HUES48 (cell line): ENCODE measurements around the gene OSBPL3.
"Not testable (repeated sequence)": the region's sequence is repeated elsewhere in the genome, so short reads cannot be mapped to it uniquely, and the experiment has no call there.

Source experiments
- H3K27ac ChIP-seq: one replicate; pipeline ENCODE4 v1.7.0; 2013; ENCODE audit warnings: low read depth, low read length, inconsistent platforms
- H3K27me3 ChIP-seq: 2 replicates; pipeline ENCODE4 v1.6.1; 2013; ENCODE audit warnings: mild to moderate bottlenecking, low read length; ENCODE audit not compliant: control insufficient read depth, insufficient read depth
- H3K36me3 ChIP-seq: 2 replicates; pipeline ENCODE4 v1.6.1; 2013; ENCODE audit warnings: low read length; ENCODE audit not compliant: control insufficient read depth, insufficient read depth
- H3K4me1 ChIP-seq: 2 replicates; pipeline ENCODE4 v1.6.1; 2013; ENCODE audit warnings: mild to moderate bottlenecking, low read length; ENCODE audit not compliant: control insufficient read depth, insufficient read depth
- H3K4me3 ChIP-seq: 2 replicates; pipeline ENCODE4 v1.5.1; 2013; ENCODE audit warnings: mild to moderate bottlenecking, low read depth, low read length
- H3K9ac ChIP-seq: 2 replicates; pipeline ENCODE4 v1.6.1; 2013; ENCODE audit warnings: mild to moderate bottlenecking, low read depth, low read length, moderate library complexity
- H3K9me3 ChIP-seq: 2 replicates; pipeline ENCODE4 v1.6.1; 2013; ENCODE audit warnings: low read length; ENCODE audit not compliant: control insufficient read depth, insufficient read depth

The OSBPL3 gene

GRCh38 chr7:24979863-24980533 is at the start of gene OSBPL3:
TSS of gene OSBPL3 (minus strand) at chr7:24980178. CDS start at chr7:24892472, 87,706 bp downstream.
- Histone ChIP-seq H3K4me3 (peak within 1 kb of the TSS; percentile 80), H3K27ac (peak within 1 kb of the TSS; percentile 72), H3K27me3 (peaks cover 39% of the 10 kb centered on the region), H3K36me3 (no peaks in the 10 kb centered on the region), H3K9me3 (0 out of 2 replicates have a peak, but pooled peaks cover under 1% of the 10 kb centered on the region), H3K9ac (peak within 1 kb of the TSS; percentile 26), H3K4me1 (peaks cover 49% of the 10 kb centered on the region)

- Histone ChIP-seq H3K9me3 (no peaks in the 10 kb centered on the region), H3K4me1 (peaks cover 17% of the 10 kb centered on the region), H3K27me3 (0 out of 2 replicates have a peak, but pooled peaks cover 4% of the 10 kb centered on the region), H3K27ac (no peak overlapping the region), H3K4me3 (no peak overlapping the region), H3K36me3 (no peaks in the 10 kb centered on the region), H3K9ac (no peak overlapping the region)
These were observed 49.1 kb upstream of the OSBPL3 start for GRCh38 chr7:25029075-25029474.

GRCh38 chr7:25028370-25029021 is 48.5 kb upstream of the OSBPL3 start:
- H3K9me3 ChIP-seq, result no peaks in the 10 kb centered on the region
- no peak overlapping the region for H3K4me3 ChIP-seq
- H3K4me1 ChIP-seq, result peaks cover 17% of the 10 kb centered on the region
- no peaks in the 10 kb centered on the region for H3K36me3 ChIP-seq
- no peak overlapping the region for H3K9ac ChIP-seq
- no peak overlapping the region for H3K27ac ChIP-seq
- 0 out of 2 replicates have a peak, but pooled peaks cover 4% of the 10 kb centered on the region for H3K27me3 ChIP-seq

- no peak overlapping the region for H3K27ac ChIP-seq
These were observed 46.2 kb upstream of the OSBPL3 start for GRCh38 chr7:25026156-25026555.

GRCh38 chr7:25025218-25025671 is 45.3 kb upstream of the OSBPL3 start:
- Histone ChIP-seq H3K9me3 (no peaks in the 10 kb centered on the region), H3K4me3 (no peak overlapping the region), H3K27me3 (0 out of 2 replicates have a peak, but pooled peaks cover 4% of the 10 kb centered on the region), H3K9ac (no peak overlapping the region), H3K4me1 (peaks cover 17% of the 10 kb centered on the region), H3K36me3 (no peaks in the 10 kb centered on the region), H3K27ac (no peak overlapping the region)

More at GRCh38 chr7:25026156-25026555, 46.2 kb upstream of the OSBPL3 start:
- peaks cover 17% of the 10 kb centered on the region for H3K4me1 ChIP-seq
- no peak overlapping the region for H3K4me3 ChIP-seq
- H3K36me3 ChIP-seq, result no peaks in the 10 kb centered on the region
- H3K9ac ChIP-seq, result no peak overlapping the region
- H3K27me3 ChIP-seq, result 0 out of 2 replicates have a peak, but pooled peaks cover 4% of the 10 kb centered on the region
- no peaks in the 10 kb centered on the region for H3K9me3 ChIP-seq

- Histone ChIP-seq H3K4me3 (no peak overlapping the region), H3K27me3 (0 out of 2 replicates have a peak, but pooled peaks cover 4% of the 10 kb centered on the region), H3K36me3 (no peaks in the 10 kb centered on the region), H3K9me3 (no peaks in the 10 kb centered on the region), H3K9ac (no peak overlapping the region), H3K27ac (no peak overlapping the region), H3K4me1 (peaks cover 17% of the 10 kb centered on the region)
These were observed 44.1 kb upstream of the OSBPL3 start for GRCh38 chr7:25024066-25024465.

- not testable (repeated sequence) for H3K36me3 ChIP-seq, H3K9me3 ChIP-seq, H3K27ac ChIP-seq, H3K9ac ChIP-seq, H3K27me3 ChIP-seq, H3K4me3 ChIP-seq, H3K4me1 ChIP-seq
These were observed 37.7 kb upstream of the OSBPL3 start for GRCh38 chr7:25017671-25018070.

- H3K27ac ChIP-seq, result no peak overlapping the region
- H3K27me3 ChIP-seq, result no peaks in the 10 kb centered on the region
- no peak overlapping the region for H3K9ac ChIP-seq
- no peak overlapping the region for H3K4me3 ChIP-seq
- H3K9me3 ChIP-seq, result peaks cover 7% of the 10 kb centered on the region; the same call in 1 of the 2 replicates
- H3K4me1 ChIP-seq, result no peaks in the 10 kb centered on the region
- H3K36me3 ChIP-seq, result no peaks in the 10 kb centered on the region
These were observed 34.8 kb upstream of the OSBPL3 start for GRCh38 chr7:25014756-25015155.

- not testable (repeated sequence) for H3K4me1 ChIP-seq, H3K4me3 ChIP-seq, H3K9me3 ChIP-seq, H3K36me3 ChIP-seq, H3K9ac ChIP-seq, H3K27ac ChIP-seq, H3K27me3 ChIP-seq
These were observed 32.7 kb upstream of the OSBPL3 start for GRCh38 chr7:25012710-25013109.

- no peak overlapping the region for H3K9ac ChIP-seq
- H3K9me3 ChIP-seq, result peaks cover 4% of the 10 kb centered on the region; the same call in 1 of the 2 replicates
- H3K27ac ChIP-seq, result no peak overlapping the region
- no peak overlapping the region for H3K4me3 ChIP-seq
- H3K36me3 ChIP-seq, result no peaks in the 10 kb centered on the region
- H3K4me1 ChIP-seq, result no peaks in the 10 kb centered on the region
- H3K27me3 ChIP-seq, result no peaks in the 10 kb centered on the region
These were observed 32.3 kb upstream of the OSBPL3 start for GRCh38 chr7:25012254-25012653.

GRCh38 chr7:25009257-25009656 is 29.3 kb upstream of the OSBPL3 start:
- H3K4me3 ChIP-seq, result no peak overlapping the region
- no peaks in the 10 kb centered on the region for H3K9me3 ChIP-seq
- peaks cover 12% of the 10 kb centered on the region for H3K4me1 ChIP-seq
- no peaks in the 10 kb centered on the region for H3K36me3 ChIP-seq
- no peak overlapping the region for H3K9ac ChIP-seq
- no peak overlapping the region for H3K27ac ChIP-seq
- H3K27me3 ChIP-seq, result no peaks in the 10 kb centered on the region
